ENCODE measurements around the gene PLXDC2.

PLXDC2 gene

DNA sequence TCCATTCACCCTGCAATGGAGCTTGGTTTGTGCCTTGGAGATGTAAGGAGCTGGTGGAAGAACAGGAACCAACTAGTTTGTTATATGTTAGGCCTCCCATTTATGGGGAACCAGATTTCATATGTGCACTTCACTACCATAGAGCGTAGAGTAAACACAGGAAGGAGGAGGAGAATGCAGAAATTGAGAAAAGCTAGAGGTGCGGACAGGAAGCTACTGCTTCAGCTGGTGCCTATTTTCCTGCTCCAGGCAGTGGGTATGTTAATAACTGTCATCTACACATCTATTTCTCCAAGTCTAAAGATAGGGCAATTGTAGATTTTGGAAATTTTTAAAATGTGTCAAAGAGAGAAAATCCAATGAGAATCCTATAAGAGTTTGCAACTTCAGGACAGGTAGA lies 482.2 kb downstream of the PLXDC2 start:
- no peak for DNase-seq

DNA sequence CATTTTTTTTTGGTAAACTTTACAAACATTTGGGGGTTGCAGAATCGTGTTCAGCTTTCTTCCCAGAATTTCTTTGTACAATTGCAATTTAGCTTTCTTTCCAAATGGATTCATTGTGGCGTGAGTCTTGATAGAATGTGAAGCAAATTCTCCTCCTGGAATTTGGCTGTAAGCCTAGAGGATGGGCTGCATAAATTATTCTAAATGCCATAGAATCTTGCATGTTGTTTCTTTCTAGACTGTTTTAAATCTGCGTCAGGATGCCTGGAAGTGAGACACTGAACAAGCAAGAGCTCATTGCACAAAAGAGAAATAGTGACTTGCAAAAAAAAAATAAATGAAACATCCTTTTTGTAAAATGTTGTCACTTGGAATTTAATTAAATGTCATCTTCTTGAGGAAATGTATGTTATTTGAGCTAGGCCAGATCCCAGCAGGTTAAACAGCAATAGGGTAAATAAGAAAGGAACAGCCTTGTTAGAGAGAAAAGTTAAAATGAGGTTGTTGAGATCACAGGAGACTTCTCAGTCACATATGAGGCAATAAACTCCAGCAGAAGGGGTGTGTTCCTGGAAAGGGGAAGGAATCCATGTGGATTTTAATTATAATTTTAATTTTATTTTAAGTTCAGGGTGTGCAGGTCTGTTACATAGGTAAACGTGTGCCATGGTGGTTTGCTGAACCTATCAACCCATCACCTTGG lies 483.0 kb downstream of the PLXDC2 start:
- DNase-seq, result no peak

DNA sequence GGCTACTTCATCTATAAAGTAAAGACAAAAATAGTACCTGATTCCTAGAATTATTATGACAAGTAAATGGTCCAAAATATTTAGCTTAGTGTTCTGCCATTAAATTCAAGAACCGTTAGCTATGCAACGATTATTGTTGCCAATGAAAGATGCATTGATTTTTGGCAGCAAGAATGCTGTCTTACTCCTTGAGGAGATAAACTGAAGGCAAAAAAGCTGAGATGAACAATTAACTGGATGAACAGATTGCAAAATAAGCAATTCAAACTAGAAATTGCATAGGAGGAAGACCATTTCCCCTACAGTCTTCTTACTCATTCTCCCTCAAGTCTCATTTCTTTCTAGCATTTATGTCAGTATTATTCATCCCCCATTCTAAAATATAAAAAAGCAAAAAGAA lies 484.5 kb downstream of the PLXDC2 start:
- no peak for DNase-seq

DNA sequence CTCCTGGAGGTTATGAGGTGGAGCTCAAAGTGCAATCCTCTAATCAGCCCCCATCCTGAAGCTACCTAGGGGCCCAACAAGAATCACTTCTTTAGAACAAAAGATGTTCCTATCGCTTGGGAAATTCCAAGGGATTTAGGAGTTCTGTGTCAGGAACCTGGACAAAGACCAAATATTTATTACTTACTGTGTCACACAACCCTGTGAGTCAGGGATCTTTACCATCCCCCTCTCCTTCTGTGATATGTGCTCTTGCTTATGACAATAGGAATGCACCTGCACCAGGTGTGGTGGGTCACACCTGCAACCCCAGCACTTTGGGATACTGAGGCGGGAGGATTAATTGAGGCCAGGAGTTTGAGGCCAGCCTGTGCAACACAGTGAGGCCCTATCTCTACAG lies 485.8 kb downstream of the PLXDC2 start:
- DNase-seq, result no peak

DNA sequence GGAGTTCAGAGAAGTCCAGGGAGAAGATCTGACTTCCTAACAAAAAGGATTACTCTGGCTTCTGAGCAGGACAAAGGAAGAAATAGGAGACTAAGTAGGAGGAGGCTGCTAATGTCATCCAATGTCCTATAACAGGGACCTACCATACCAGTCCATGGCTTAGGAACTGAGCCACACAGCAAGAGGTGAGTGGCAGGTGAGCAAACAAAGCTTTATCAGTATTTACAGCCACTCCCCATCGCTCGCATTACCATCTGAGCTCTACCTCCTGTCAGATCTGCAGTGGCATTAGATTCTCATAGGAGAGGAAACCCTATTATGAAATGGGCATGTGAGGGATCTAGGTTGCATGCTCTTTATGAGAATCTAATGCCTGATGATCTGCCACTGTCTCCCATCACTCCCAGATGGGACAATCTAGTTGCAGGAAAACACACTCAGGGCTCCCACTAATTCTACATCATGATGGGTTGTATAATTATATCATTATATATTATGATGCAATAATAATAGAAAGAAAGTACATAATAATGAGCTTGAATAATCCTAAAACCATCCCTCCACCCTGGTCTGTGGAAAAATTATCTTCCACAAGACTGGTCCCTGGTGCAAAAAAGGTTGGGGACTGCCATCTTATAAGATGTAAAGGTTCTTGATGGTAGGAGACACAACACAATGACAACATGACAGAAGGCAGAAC lies 487.4 kb downstream of the PLXDC2 start:
- no peak for DNase-seq

DNA sequence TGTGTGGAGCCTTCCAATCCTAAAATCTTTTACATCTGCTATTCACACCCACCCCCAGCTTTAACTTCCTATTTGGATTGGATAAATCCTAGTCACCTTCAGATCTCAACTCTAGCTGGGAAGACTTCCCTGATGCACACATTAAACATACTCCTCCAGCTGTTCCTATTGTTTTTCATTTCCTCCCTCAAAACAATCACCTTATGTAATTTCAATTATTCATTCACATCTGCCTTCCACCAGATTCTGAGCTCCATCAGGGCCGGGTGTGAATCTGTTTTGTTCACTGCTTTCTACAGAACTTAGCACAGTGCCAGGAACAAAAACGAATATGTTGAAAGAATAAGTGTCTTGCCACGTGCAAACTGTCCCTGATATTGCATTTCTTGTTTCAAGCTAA lies 497.4 kb downstream of the PLXDC2 start:
- no peak for DNase-seq

DNA sequence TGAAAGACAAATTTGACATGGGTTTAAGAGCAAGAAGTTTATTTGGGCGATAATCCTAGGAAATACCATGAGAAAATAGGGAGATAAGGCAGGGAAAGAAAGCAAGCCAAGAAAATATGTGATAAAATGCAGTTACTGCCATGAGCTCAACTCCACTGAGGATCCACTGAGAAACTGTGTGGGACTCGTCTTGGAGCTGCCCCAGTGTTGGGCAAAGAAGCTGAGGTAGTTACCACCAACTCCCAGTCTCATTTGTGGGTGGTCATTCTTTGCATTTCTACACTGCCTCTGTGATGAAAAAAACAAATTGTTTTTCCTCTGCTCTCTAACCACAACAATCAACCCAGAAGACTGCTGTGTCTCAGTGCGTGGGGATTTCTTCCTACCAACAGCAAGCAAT lies 498.2 kb downstream of the PLXDC2 start:
- DNase-seq, result no peak

DNA sequence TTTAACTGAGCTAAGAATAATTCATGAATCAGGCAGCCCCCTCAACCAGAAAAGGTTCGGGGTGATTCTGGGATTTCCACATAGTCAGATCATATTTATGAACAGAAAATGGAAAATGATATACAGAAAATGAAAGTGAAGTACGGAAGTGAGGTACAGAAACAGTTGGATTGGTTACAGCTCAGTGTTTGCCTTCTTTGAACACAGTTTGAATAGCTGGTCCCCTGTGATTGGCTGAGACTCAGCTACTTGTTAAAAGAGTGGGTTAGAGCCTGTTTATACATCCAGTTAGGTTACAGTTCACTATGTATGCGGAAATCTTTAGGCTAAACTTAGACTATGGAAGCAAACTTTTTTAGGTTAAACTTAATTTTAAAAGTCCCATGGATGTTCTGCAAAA lies 511.7 kb downstream of the PLXDC2 start:
- no peak for DNase-seq

DNA sequence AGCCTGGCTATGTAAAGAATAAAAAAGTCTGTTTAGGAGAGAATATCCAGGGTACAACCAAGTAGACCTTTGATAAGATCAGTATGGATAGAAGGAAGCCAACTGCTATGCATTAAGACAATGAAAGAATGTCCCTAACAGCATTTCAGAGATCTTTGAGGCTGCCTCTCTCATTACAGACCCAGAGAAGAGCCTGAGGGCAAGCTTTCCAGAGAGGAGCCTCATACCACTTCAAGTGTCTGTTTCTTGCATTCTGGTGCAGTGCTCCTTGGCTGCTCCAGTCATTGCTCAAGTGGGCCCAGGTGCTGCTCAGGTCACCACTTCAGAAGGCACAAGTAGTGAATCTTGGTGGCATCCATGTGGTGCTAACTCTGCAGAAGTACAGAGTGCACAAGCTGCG lies 514.0 kb downstream of the PLXDC2 start:
- DNase-seq, result no peak

DNA sequence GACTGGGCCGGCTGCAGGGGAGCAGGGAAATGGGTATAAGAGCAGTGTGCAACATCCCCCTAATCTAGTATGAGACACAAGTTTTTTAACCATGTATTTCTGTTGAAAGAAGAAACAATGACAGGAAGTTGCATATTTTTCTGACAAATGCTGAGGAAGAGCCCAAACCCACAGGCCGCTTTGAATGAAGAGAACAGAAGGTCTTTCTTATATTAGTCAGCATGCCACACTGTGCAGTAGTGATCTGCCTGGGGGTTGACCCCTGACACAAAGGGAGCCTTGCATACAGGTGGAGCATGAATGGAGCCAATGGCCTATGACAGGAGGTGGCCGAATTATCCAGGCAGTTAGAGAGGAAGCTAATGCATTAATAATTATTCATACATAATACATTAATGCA lies 518.3 kb downstream of the PLXDC2 start:
- DNase-seq, result no peak
